Common myeloid progenitor, CD34-positive (primary cell): ENCODE results near the gene USH1G.

Experiments used
- CTCF ChIA-PET: fragments of 350-600 bp; sonication (Branson Sonifier 250); formaldehyde crosslinking; loops from one replicate; lab custom pipeline; 2021; ENCODE audit warnings: antibody characterized with exemption; lab: Charles Lee
- POLR2A ChIA-PET: fragments of 350-600 bp; sonication (Branson Sonifier 250); formaldehyde crosslinking; loops from one replicate; lab custom pipeline; 2021; ENCODE audit warnings: antibody characterized with exemption; lab: Charles Lee
- DNase-seq, 3 donors: peaks; one replicate each; pipeline versions ENCODE4 v3.0.0 to v3.0.0-alpha.2; 2013
- H3K27ac ChIP-seq, 2 experiments: 1 replicate in 1 of 2; 2 replicates in 1 of 2; pipeline ENCODE4 v1.7.0; 2013; ENCODE audit warnings: inconsistent platforms in 2 of 2, low read length in 2 of 2, mild to moderate bottlenecking in 2 of 2, low read depth in 1 of 2, moderate library complexity in 1 of 2; ENCODE audit not compliant: severe bottlenecking in 2 of 2, insufficient read depth in 1 of 2, poor library complexity in 1 of 2
- H3K27me3 ChIP-seq, 5 experiments: replicated peaks in 2 of 5; 1 replicate in 3 of 5; 2 replicates in 2 of 5; pipeline versions ENCODE4 v1.6.1 to v1.7.0; 2013; ENCODE audit warnings: low read length in 4 of 5, mild to moderate bottlenecking in 2 of 5, moderate library complexity in 2 of 5, inconsistent platforms in 1 of 5; ENCODE audit not compliant: insufficient read depth in 5 of 5, control insufficient read depth in 4 of 5
- H3K36me3 ChIP-seq, 4 experiments: 1 replicate in 2 of 4; 2 replicates in 2 of 4; pipeline versions ENCODE4 v1.6.1 to v1.7.0; 2013; ENCODE audit warnings: low read length in 3 of 4, control low read depth in 1 of 4, mild to moderate bottlenecking in 1 of 4; ENCODE audit not compliant: control insufficient read depth in 4 of 4, insufficient read depth in 4 of 4
- H3K4me1 ChIP-seq, 4 experiments: 1 replicate in 3 of 4; 2 replicates in 1 of 4; pipeline versions ENCODE4 v1.6.1 to v1.7.1; 2013; ENCODE audit warnings: low read length in 3 of 4, mild to moderate bottlenecking in 3 of 4, control low read depth in 1 of 4, inconsistent platforms in 1 of 4, moderate library complexity in 1 of 4; ENCODE audit not compliant: control insufficient read depth in 4 of 4, insufficient read depth in 4 of 4; ENCODE audit errors: control extremely low read depth in 1 of 4
- H3K4me3 ChIP-seq, 7 experiments: 1 replicate in 4 of 7; 2 replicates in 3 of 7; pipeline versions ENCODE4 v1.5.1 to v1.7.0; 2013; ENCODE audit warnings: mild to moderate bottlenecking in 7 of 7, low read length in 6 of 7, moderate library complexity in 6 of 7, inconsistent platforms in 2 of 7, low read depth in 2 of 7, control low read depth in 1 of 7; ENCODE audit not compliant: insufficient read depth in 4 of 7, control insufficient read depth in 1 of 7; ENCODE audit errors: extremely low read depth in 1 of 7
- H3K9me3 ChIP-seq, 5 experiments: 1 replicate in 4 of 5; 2 replicates in 1 of 5; pipeline versions ENCODE4 v1.6.1 to v1.7.1; 2013; ENCODE audit warnings: low read length in 4 of 5, mild to moderate bottlenecking in 2 of 5, inconsistent platforms in 1 of 5, low read depth in 1 of 5, moderate library complexity in 1 of 5; ENCODE audit not compliant: control insufficient read depth in 4 of 5, insufficient read depth in 2 of 5; ENCODE audit errors: control extremely low read depth in 1 of 5
- whole genome bisulfite sequencing: methylation state at CpG from one replicate; pipeline ENCODE4 v1.1.5; 2013; ENCODE audit not compliant: insufficient coverage; 5-methylcytosine and 5-hydroxymethylcytosine counted together

USH1G gene

GRCh38 chr17:74968361-74968780, 45.3 kb upstream of the USH1G start:
- H3K27me3 ChIP-seq = peaks cover 0 to 30% (median 16%) of the 10 kb centered on the region in 5 experiments
- peaks cover 0 to 14% (median 8%) of the 10 kb centered on the region in 4 experiments for H3K4me1 ChIP-seq
- no peaks in the 10 kb centered on the region for H3K9me3 ChIP-seq
- no peaks in the 10 kb centered on the region for H3K36me3 ChIP-seq
- ChIA-PET CTCF (interaction anchor here (2.2 kb wide), 1 partner anchor 44 kb away, joined by 8 read pairs; the partner anchor contains the start of gene MRPL58), POLR2A (no interaction called here)
- H3K4me3 ChIP-seq = no peak overlapping the region
- no peak overlapping the region for H3K27ac ChIP-seq
- no peak for DNase-seq
- WGBS = 100% methylated on average over 2 of the region's 5 CpGs

- Histone ChIP-seq H3K27me3 (peaks cover 0 to 3% (median 0%) of the 10 kb centered on the region in 5 experiments), H3K9me3 (no peaks in the 10 kb centered on the region), H3K4me1 (peaks cover 0 to 6% (median 3%) of the 10 kb centered on the region in 4 experiments), H3K27ac (no peak overlapping the region), H3K36me3 (no peaks in the 10 kb centered on the region), H3K4me3 (no peak overlapping the region)
- POLR2A ChIA-PET = no interaction called here
- CTCF ChIA-PET = interaction anchor here (6.6 to 8.9 kb wide), 2 partner anchors 7 to 45 kb away, joined by 49 to 154 read pairs; partner anchors contain the start of genes HID1 and MRPL58
- no peak for DNase-seq
- WGBS = 83% methylated on average over 12 of the region's 14 CpGs
These were observed 42.0 kb upstream of the USH1G start for GRCh38 chr17:74964988-74965622.

- H3K27ac ChIP-seq = no peak overlapping the region
- ChIA-PET POLR2A (interaction anchor here (1.0 kb wide), 1 partner anchor 48 kb away, joined by 3 read pairs; the partner anchor contains the start of gene MRPL58), CTCF (interaction anchor here (1.1 to 8.9 kb wide), 3 partner anchors 8 to 150 kb away, joined by 3 to 154 read pairs (median 49); partner anchors contain the start of genes HID1 and MRPL58)
- peaks cover 0 to 6% (median 3%) of the 10 kb centered on the region in 4 experiments for H3K4me1 ChIP-seq
- H3K9me3 ChIP-seq = no peaks in the 10 kb centered on the region
- H3K4me3 ChIP-seq = no peak overlapping the region
- no peaks in the 10 kb centered on the region for H3K36me3 ChIP-seq
- H3K27me3 ChIP-seq = peaks cover 0 to 3% (median 2%) of the 10 kb centered on the region in 5 experiments
- DNase-seq = no peak
- WGBS = 95% methylated on average over 12 of the region's 12 CpGs
These were observed 41.2 kb upstream of the USH1G start for GRCh38 chr17:74964246-74964761.

- Histone ChIP-seq H3K4me3 (no peak overlapping the region), H3K4me1 (peaks cover 0 to 6% (median 3%) of the 10 kb centered on the region in 4 experiments), H3K36me3 (no peaks in the 10 kb centered on the region), H3K9me3 (no peaks in the 10 kb centered on the region), H3K27ac (no peak overlapping the region), H3K27me3 (peaks cover 0 to 4% (median 2%) of the 10 kb centered on the region in 5 experiments)
- WGBS = 84% methylated on average over 7 of the region's 12 CpGs
- DNase-seq = no peak
- ChIA-PET POLR2A (interaction anchor here (1.0 kb wide), 1 partner anchor 49 kb away, joined by 3 read pairs; the partner anchor contains the start of gene MRPL58), CTCF (interaction anchor here (1.0 to 8.9 kb wide), 5 partner anchors 8 to 151 kb away, joined by 3 to 154 read pairs (median 37); partner anchors contain the start of genes HID1, MRPL58 and USH1G)
These were observed 40.6 kb upstream of the USH1G start for GRCh38 chr17:74963656-74964055.

DNA sequence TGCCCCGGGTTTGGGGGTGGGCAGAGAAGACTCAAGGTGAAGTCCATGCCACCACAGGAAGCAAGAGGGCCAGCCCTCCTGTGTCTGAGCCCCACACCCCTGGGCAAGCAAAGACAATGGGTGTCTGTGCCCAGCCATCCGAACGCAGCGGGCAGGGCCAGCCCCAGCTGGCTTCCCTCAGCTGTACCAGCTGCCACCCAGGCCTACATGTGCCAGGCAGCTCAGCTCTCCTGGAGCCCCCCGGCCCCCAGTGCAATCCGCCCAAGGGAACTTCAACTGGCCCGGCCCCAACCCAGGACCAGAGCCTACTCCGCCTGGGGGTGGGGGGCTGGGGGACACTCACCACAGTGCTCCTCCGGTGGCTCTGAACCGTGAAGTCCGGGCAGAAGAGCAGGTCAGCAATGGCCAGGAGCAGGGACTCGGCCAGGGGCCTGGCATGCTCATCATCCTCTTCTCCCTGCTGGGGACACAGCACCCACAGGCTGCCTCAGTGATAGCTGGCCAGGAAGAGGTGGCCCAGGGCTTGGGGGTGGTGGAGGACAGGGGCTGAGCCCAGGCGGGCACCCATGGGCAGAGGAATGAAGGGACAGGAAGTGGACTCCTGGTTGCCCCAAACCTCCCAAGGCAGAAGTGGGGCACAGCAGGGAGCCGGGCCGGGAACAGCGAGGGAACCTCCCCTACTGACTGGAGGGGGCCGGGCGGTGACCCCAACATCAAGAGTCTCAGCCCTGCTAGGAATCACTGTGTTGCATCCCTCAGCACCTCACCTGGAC, 39.8 kb upstream of the USH1G start:
- Histone ChIP-seq H3K36me3 (no peaks in the 10 kb centered on the region), H3K4me1 (peaks cover 0 to 6% (median 3%) of the 10 kb centered on the region in 4 experiments), H3K9me3 (no peaks in the 10 kb centered on the region), H3K27ac (no peak overlapping the region), H3K27me3 (peaks cover 0 to 4% (median 2%) of the 10 kb centered on the region in 5 experiments), H3K4me3 (no peak overlapping the region)
- CTCF ChIA-PET = interaction anchor here (1.0 to 8.9 kb wide), 20 partner anchors 9 to 241 kb away, joined by 3 to 154 read pairs (median 7); partner anchors contain the start of genes HID1, MRPL58, OTOP2 and USH1G
- WGBS = 94% methylated on average over 11 of the region's 18 CpGs
- DNase-seq = no peak
- POLR2A ChIA-PET = interaction anchor here (1.0 to 2.3 kb wide), 2 partner anchors 50 to 70 kb away, joined by 3 to 8 read pairs; partner anchors contain the start of gene MRPL58

DNA sequence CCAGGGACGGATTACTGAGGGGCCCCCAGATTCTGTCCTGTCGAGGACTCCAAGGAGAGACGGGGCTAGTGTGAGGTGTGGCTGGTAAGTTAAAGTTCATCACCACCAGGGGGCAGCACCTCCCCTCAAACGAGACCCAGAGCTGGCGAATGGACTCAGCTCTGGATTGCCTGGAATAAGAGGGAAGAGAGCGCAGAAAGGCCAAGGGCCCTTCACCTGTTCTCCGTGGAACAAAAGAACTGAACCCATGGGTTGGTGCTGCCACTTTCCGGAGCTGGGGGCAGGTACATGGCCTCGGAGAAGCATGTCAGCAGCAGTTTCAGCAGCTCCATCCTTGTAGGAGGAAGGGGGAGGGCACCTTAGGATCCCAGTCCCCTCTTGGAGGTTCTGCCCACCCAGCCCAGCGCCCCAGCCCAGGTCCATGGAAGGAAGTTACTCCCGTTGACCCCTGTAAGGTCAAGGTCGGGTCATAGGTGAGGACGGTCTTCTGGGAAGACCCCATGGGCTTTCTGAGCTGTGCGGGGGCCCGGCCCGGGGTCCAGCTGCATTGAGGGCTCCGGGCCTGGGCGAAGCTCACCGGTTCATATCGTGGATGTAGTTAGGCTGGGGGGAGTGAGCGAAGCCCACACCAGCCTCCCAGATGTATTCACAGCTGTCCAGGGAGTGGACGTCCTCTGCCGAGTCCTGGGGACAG, 38.7 kb upstream of the USH1G start:
- ChIA-PET CTCF (interaction anchor here (0.7 to 8.9 kb wide), 40 partner anchors 10 to 276 kb away, joined by 3 to 154 read pairs (median 6); partner anchors contain the start of genes CDR2L, HID1, MRPL58 and NT5C), POLR2A (interaction anchor here (0.6 to 2.3 kb wide), 7 partner anchors 10 to 71 kb away, joined by 3 to 8 read pairs (median 3); partner anchors contain the start of gene MRPL58)
- 62% methylated on average over 18 of the region's 23 CpGs for WGBS
- peaks cover 0 to 4% (median 2%) of the 10 kb centered on the region in 5 experiments for H3K27me3 ChIP-seq
- H3K27ac ChIP-seq = no peak overlapping the region
- H3K4me1 ChIP-seq = peaks cover 0 to 6% (median 3%) of the 10 kb centered on the region in 4 experiments
- no peaks in the 10 kb centered on the region for H3K36me3 ChIP-seq
- no peak overlapping the region for H3K4me3 ChIP-seq
- DNase-seq = peak; percentile 80 to 88 (median 81)
- no peaks in the 10 kb centered on the region for H3K9me3 ChIP-seq
